ENCODE results near the gene CTXN1.
A peak's percentile ranks its signal among the peaks of the same experiment; 100 is the strongest.
"Not testable (repeated sequence)": the region's sequence is repeated elsewhere in the genome, so short reads cannot be mapped to it uniquely, and the experiment has no call there.

Gene CTXN1

DNA sequence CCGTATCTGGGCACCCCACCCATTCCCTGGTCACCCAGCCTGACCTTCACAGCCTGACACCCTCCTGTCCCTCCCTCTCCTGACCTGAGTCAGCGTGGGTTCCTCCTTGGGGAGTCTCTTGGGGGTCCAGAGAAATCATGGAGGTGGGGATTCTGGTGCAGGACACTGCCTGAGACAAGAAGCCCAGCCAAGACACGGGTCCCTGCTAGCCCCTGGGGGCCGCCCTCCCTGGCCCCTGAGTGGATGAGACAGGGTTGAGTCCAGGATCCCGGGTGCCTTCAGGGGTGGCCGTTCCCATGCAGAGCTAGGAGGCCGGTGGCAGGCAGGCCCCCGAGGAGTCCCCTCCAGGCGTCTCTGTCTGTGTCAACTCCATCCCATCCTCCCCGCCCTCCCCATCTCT lies 20.7 kb downstream of the CTXN1 start:
- no peak for TF ChIP-seq JUND (IDR thresholded peaks at IDR 0.05; ENCODE audit: low read depth)
- in situ Hi-C loops (cut with HindIII; ENCODE audit: low pct_unique_long_range_greater_than_20kb, low sequenced_read_pairs) = no loop called here

DNA sequence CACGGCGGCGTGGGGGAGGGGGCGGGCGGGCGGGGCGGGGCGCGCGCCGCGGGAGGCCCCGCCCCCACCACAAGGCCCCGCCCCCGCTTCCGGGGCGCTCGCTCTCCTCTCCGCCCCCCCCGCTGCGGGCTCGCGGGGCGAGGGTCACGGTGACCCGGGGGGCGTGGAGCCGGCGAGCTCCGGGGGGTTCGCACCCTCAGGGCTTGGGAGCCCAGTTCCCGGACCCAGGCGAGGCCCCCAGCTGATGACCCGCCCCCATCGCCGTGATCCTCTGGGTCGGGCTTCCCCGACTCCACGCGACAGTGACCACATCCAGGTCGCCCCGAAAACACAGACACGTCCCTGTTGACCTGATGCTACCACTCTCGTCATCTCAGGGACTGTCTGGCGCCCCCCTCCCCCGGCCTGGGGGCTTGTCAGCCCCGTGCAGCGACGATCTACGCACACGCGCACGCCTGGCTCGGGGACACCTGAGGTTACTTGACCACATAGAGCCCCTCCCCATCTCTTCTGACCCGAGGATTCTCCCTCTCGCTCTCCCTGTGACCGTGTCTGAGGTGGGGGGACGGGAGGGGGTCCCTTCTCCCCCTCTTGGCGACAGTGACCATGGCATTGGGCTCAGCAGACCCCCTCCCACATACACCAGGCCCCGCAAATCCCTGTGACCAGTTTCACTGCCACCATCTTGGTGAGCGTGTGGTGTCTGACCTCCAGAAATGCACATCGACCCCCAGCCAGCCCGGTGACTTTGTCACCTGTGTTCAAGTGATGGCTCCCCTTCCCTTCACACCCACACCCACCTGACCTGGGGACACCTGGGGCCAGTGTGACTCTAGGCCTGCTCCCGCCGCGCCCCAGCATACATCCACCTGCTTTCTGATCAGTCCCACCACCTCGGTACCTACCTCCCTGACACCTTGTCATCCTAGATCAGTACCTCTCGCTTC lies 21.6 kb downstream of the CTXN1 start:
- no peak for TF ChIP-seq JUND (IDR thresholded peaks at IDR 0.05; ENCODE audit: low read depth)
- peak; percentile 23 to 40 for DNase-seq (ENCODE audit: low read depth in 1 of 2, low spot score in 1 of 2)
- in situ Hi-C loops (cut with HindIII; ENCODE audit: low pct_unique_long_range_greater_than_20kb, low sequenced_read_pairs) = no loop called here

More for the DNA sequence above, 20.7 kb downstream of the CTXN1 start:
- DNase-seq (ENCODE audit: low read depth in 1 of 2, low spot score in 1 of 2) = no peak

DNA sequence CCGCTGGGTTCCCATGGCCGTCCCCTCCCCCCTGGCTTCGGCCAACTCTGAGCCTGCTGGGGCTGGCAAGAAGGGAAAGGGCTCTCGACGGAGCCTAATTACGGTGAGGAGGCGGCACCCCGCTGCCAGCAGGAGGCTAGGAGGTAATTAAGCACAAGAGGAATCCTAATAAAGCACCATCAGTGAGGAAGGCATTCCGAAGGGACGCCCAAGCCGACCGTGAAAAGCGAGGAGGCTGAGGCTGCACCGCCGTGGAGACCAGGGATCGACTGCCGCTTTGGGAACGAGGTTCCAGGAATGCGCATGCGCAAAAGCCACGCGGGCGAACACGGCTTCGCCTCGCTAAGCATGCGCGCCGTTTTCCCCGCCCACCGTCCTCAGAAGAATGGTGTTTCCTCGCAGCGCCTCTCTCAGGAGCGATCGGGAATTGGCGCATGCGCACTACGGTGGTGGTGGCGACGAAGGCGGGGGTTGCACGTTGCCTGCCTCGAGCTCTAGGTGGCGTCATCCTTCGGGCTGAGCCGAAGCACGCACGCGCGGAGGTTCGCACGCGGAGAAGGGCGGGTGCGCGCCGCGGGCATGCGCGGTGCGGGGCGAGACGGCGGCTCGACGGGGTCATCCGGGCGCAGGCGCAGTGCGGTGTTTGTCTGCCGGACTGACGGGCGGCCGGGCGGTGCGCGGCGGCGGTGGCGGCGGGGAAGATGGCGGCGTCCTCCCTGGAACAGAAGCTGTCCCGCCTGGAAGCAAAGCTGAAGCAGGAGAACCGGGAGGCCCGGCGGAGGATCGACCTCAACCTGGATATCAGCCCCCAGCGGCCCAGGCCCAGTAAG lies 22.5 kb downstream of the CTXN1 start, which contains the start of gene MAP2K7:
Gene MAP2K7 (plus strand): TSS at position 634 of the 830 bp plus-strand sequence. CDS start 68 bp downstream, at position 702.
- no peak for TF ChIP-seq JUND (IDR thresholded peaks at IDR 0.05; ENCODE audit: low read depth)
- DNase-seq (ENCODE audit: low read depth in 1 of 2, low spot score in 1 of 2) = peak; percentile 90 to 98
- in situ Hi-C loops (cut with HindIII; ENCODE audit: low pct_unique_long_range_greater_than_20kb, low sequenced_read_pairs) = no loop called here

DNA sequence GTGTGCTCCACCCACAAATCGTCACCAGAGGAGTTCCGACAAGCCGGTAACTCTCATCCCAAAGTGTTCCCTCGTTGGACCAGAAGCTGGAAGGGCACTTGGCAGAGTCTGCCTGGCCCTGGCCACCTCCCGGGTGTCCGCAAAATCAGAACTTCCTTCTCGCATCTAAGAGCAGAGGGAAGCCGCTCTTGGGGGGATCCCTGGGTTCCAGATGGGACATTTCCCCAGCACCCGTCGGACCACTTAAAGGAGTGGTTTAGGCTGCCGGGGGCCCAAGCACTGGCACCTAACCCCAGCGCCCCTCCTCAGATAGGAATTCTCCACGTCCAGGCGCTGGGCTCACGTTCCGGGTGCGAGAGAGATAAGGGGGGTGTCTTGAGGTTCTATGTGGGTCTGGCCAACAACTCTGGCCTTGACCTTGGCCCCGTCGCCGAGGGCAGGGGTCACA lies 23.1 kb downstream of the CTXN1 start:
- peak in 1 of 2 experiments; percentile 50 for DNase-seq (ENCODE audit: low read depth in 1 of 2, low spot score in 1 of 2)
- in situ Hi-C loops (cut with HindIII; ENCODE audit: low pct_unique_long_range_greater_than_20kb, low sequenced_read_pairs) = no loop called here
- TF ChIP-seq JUND (IDR thresholded peaks at IDR 0.05; ENCODE audit: low read depth) = no peak

DNA sequence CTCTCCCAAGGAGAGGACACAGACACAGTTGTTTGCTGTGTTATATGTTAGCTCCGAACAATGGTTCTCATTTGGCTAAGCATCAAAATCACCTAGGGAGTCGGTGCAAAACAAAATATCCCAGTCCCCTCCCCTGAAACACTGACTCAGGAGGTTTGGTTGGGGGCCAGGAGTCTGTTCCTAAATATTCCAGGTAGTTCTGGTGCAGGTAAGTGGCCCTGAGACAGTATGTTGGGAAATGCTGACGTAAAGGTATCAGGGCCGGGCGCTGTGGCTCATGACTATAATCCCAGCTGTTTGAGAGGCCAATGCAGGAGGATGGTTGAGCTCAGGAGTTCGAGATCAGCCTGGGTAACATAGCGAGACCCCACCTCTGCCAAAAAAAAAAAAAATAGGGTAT lies 24.6 kb downstream of the CTXN1 start:
- in situ Hi-C loops (cut with HindIII; ENCODE audit: low pct_unique_long_range_greater_than_20kb, low sequenced_read_pairs) = no loop called here
- no peak for DNase-seq (ENCODE audit: low read depth in 1 of 2, low spot score in 1 of 2)

DNA sequence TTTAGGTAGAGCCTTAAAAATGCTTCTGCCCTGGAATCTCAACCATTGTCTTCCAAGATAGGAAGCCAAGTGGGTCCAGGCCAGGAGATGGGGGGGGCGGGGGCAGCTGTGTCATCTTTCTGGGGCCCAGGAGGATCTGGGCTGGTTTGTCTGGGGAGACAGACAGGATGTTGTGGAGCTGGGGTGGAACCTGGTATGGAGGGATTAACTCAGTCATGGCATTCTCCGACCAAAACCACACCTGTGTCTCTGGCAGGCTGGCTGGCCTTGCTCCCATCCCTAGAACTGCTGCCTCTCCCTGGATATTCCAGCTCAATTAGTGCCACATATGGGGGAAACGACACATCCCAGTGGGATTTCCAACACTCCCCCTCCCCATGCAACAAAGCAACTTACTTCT lies 25.0 kb downstream of the CTXN1 start:
- no peak for DNase-seq (ENCODE audit: low read depth in 1 of 2, low spot score in 1 of 2)
- TF ChIP-seq JUND (IDR thresholded peaks at IDR 0.05; ENCODE audit: low read depth) = no peak
- in situ Hi-C loops (cut with HindIII; ENCODE audit: low pct_unique_long_range_greater_than_20kb, low sequenced_read_pairs) = no loop called here

More for the DNA sequence above, 24.6 kb downstream of the CTXN1 start:
- no peak for TF ChIP-seq JUND (IDR thresholded peaks at IDR 0.05; ENCODE audit: low read depth)

DNA sequence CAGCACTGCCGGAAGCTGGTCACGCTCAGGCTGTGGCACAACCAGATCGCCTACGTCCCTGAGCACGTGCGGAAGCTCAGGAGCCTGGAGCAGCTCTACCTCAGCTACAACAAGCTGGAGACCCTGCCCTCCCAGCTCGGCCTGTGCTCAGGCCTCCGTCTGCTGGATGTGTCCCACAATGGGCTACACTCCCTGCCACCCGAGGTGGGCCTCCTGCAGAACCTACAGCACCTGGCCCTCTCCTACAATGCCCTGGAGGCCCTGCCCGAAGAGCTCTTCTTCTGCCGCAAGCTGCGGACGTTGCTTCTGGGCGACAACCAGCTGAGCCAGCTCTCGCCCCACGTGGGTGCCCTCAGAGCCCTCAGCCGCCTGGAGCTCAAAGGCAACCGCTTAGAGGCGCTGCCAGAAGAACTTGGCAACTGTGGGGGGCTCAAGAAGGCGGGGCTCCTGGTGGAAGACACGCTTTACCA lies 25.5 kb downstream of the CTXN1 start:
- DNase-seq (ENCODE audit: low read depth in 1 of 2, low spot score in 1 of 2) = no peak
- in situ Hi-C loops (cut with HindIII; ENCODE audit: low pct_unique_long_range_greater_than_20kb, low sequenced_read_pairs) = no loop called here
- TF ChIP-seq JUND (IDR thresholded peaks at IDR 0.05; ENCODE audit: low read depth) = no peak

DNA sequence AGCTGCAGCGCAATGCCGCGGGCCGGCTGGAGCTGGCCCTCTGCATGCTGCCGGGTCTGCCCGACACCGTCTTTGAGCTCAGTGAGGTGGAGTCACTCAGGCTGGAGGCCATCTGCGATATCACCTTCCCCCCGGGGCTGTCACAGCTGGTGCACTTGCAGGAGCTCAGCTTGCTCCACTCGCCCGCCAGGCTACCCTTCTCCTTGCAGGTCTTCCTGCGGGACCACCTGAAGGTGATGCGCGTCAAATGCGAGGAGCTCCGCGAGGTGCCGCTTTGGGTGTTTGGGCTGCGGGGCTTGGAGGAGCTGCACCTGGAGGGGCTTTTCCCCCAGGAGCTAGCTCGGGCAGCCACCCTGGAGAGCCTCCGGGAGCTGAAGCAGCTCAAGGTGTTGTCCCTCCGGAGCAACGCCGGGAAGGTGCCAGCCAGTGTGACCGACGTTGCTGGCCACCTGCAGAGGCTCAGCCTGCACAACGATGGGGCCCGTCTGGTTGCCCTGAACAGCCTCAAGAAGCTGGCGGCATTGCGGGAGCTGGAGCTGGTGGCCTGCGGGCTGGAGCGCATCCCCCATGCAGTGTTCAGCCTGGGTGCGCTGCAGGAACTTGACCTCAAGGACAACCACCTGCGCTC lies 26.1 kb downstream of the CTXN1 start:
- no peak for DNase-seq (ENCODE audit: low read depth in 1 of 2, low spot score in 1 of 2)
- in situ Hi-C loops (cut with HindIII; ENCODE audit: low pct_unique_long_range_greater_than_20kb, low sequenced_read_pairs) = no loop called here
- TF ChIP-seq JUND (IDR thresholded peaks at IDR 0.05; ENCODE audit: low read depth) = no peak

DNA sequence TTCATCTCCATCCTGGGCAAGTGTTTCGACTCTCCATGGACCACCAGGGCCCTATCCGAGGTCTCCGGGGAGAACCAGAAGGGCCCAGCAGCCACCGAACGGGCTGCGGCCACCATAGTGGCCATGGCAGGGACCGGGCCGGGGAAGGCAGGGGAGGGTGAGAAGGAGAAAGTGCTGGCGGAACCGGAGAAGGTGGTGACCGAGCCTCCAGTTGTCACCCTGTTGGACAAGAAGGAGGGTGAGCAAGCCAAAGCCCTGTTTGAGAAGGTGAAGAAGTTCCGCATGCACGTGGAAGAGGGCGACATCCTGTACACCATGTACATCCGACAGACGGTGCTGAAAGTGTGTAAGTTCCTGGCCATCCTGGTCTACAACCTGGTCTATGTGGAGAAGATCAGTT lies 27.0 kb downstream of the CTXN1 start:
- no peak for DNase-seq (ENCODE audit: low read depth in 1 of 2, low spot score in 1 of 2)
- TF ChIP-seq JUND (IDR thresholded peaks at IDR 0.05; ENCODE audit: low read depth) = no peak
- in situ Hi-C loops (cut with HindIII; ENCODE audit: low pct_unique_long_range_greater_than_20kb, low sequenced_read_pairs) = no loop called here

DNA sequence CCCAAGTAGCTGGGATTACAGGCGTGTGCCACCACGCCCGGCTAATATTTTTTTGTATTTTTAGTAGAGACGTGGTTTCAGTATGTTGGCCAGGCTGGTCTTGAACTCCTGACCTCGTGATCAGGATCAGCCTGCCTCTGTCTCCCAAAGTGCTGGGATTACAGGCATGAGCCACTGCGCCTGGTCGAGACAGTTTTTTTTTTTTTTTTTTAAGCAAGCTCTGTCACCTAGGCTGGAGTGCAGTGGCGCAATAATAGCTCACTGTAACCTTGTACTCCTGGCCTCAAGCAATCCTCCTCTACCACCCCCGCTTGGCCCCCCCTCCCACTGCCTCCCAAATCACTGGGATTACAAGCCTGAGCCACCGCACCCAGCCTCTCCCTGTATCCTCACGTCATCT lies 28.6 kb downstream of the CTXN1 start:
- in situ Hi-C loops (cut with HindIII; ENCODE audit: low pct_unique_long_range_greater_than_20kb, low sequenced_read_pairs) = no loop called here
- DNase-seq (ENCODE audit: low read depth in 1 of 2, low spot score in 1 of 2) = no peak
- no peak for TF ChIP-seq JUND (IDR thresholded peaks at IDR 0.05; ENCODE audit: low read depth)

DNA sequence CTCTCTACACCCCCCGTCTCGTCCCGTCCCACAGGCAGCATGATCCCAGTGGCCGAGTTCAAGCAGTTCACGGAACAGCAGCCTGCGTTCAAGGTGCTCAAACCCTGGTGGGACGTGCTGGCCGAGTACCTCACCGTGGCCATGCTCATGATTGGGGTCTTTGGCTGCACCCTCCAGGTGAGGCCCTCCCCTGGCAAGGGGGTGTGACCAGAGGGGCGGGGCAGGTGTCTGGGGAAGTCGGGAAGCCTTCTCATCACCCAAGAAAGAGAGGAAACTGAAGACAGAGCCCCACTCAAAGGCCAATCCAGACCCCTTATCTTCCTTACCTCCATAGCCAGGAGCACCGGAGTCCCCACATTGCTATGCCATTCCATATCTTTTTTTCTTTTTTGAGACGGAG lies 30.4 kb downstream of the CTXN1 start:
- in situ Hi-C loops (cut with HindIII; ENCODE audit: low pct_unique_long_range_greater_than_20kb, low sequenced_read_pairs) = no loop called here
- no peak for TF ChIP-seq JUND (IDR thresholded peaks at IDR 0.05; ENCODE audit: low read depth)
- DNase-seq (ENCODE audit: low read depth in 1 of 2, low spot score in 1 of 2) = no peak

DNA sequence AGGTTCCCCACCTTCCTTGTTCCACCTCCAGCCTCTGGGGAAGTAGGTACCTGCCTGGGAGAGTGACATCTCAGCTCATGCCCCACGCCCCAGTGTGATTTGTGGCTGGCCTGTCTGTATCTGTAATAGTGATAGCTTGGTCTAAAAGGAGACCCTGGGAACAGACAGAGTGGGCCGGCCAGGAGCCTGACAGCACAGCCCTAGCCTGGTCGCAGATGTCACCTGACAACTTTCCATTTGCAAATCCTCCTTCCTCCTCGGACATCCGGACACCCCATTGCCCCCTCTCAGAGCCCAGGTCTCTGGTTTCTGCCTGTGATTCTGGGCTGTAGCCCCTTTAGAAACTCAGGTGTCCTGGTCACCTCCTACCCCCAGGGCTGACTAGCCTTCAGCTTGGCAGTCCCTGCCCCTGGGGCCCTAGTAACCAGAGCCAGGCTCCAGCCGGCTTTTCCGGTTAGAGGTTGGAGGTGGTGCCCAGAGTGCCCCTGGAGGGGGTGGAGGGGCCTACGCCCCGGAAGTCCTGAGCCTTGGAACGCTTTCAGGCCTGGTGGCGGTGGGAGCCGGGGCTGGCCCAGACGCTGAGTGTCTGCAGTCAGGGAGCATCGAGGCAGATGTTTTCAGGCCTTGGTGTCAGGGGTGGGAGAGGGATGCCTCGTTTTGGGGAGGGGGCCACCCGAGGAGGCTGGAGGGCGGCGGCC lies 31.2 kb downstream of the CTXN1 start:
- in situ Hi-C loops (cut with HindIII; ENCODE audit: low pct_unique_long_range_greater_than_20kb, low sequenced_read_pairs) = no loop called here
- no peak for TF ChIP-seq JUND (IDR thresholded peaks at IDR 0.05; ENCODE audit: low read depth)
- peak; percentile 47 to 86 for DNase-seq (ENCODE audit: low read depth in 1 of 2, low spot score in 1 of 2)

DNA sequence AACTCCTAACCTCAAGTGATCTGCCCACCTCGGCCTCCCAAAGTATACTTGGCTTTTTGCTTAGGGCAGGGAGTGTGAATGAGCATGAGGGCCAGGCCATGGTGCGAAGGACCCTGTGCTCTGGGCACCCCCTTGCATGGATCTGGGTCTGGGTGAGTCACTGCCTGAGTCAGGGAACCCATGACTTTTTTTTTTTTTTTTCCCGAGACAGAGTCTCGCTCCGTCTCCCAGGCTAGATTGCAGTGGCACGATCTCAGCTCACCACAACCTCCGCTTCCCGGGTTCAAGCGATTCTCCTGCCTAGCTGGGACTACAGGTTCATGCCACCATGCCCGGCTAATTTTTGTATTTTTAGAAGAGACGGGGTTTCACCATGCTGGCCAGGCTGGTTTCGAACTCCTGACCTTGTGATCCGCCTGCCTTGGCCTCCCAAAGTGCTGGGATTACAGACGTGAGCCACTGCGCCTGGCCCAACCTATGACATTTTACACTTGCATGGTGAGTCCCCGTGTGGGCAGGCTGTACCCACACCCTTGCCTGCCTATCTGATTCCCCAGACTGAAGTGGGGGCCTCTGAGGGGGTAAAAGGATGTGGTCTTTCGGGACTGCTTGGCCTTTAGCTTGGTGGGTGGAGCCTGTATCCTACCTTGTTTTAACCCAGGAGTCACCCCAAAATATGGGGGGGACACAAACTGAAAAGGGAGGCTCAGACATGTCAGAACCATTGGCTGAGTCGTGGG lies 32.4 kb downstream of the CTXN1 start:
- in situ Hi-C loops (cut with HindIII; ENCODE audit: low pct_unique_long_range_greater_than_20kb, low sequenced_read_pairs) = not testable (repeated sequence)

More for the DNA sequence above, 32.4 kb downstream of the CTXN1 start:
- not testable (repeated sequence) for DNase-seq (ENCODE audit: low read depth in 1 of 2, low spot score in 1 of 2)
